Prostate gland (tissue), 2 donors: ENCODE data around the gene BCL6B. TPM values are rescaled to one million over a fixed set of nuclear protein-coding genes. Genes with fewer than 3 reads are reported as not detected.
A peak's percentile ranks its signal among the peaks of the same experiment; 100 is the strongest.

Experiments
- DNase-seq: peaks from one replicate; pipeline ENCODE4 v3.0.0-alpha.2; 2019; ENCODE audit warnings: low spot score
- H3K27ac ChIP-seq, 2 donors: fragments of 200-600 bp; sonication (generic); 2 replicates each; pipeline ENCODE4 v1.5.1; 2017 to 2019
- H3K27me3 ChIP-seq: fragments of 200-600 bp; sonication (generic); replicated peaks from 2 replicates; pipeline ENCODE4 v1.5.1; 2019; ENCODE audit not compliant: insufficient read depth
- H3K36me3 ChIP-seq, 2 donors: fragments of 200-600 bp; sonication (generic); 1 replicate in 1 of 2; 2 replicates in 1 of 2; pipeline versions ENCODE4 v1.5.1 to v1.8.1; 2017 to 2019
- H3K4me1 ChIP-seq: fragments of 200-600 bp; sonication (generic); replicated peaks from 2 replicates; pipeline ENCODE4 v1.5.1; 2019
- H3K4me3 ChIP-seq, 2 donors: fragments of 200-600 bp; sonication (generic); 2 replicates each; pipeline ENCODE4 v1.5.1; 2017 to 2019
- H3K9me3 ChIP-seq: fragments of 200-600 bp; sonication (generic); 2 replicates; pipeline ENCODE4 v1.5.1; 2017
- POLR2A ChIP-seq: fragments of 450-650 bp; IDR thresholded peaks from one replicate; pipeline ENCODE4 v1.6.1; 2016; ENCODE audit warnings: antibody characterized with exemption, mild to moderate bottlenecking
- POLR2AphosphoS5 ChIP-seq: sonication (generic); formaldehyde crosslinking; IDR thresholded peaks from one replicate; pipeline ENCODE4 v1.6.1; 2017; ENCODE audit warnings: antibody characterized with exemption
- WGBS: methylation state at CpG from one replicate; pipeline ENCODE4 v1.1.5; 2018; 5-methylcytosine and 5-hydroxymethylcytosine counted together
- intact Hi-C: fragments of 100-400 bp; cut with DNase I; formaldehyde crosslinking; loops from one replicate; pipeline ENCODE4 v1.14.2; 2022
- total RNA-seq, 2 donors: library from RNA; depleted of rRNA; stranded (reverse); fragments of >200 nt; gene quantifications; one replicate each; pipeline ENCODE4 v1.1.0, GENCODE V29; 2016
- TF ChIP-seq, protein P1 (sequence below), 4 experiments: fragments of 200-600 bp in 2 of 4; fragments of 450-650 bp in 2 of 4; sonication (generic) in 2 of 4; IDR thresholded peaks; 1 replicate in 3 of 4; 2 replicates in 1 of 4; pipeline ENCODE4 v1.5.1; 2016 to 2019; ENCODE audit warnings: antibody characterized with exemption in 4 of 4, mild to moderate bottlenecking in 2 of 4, moderate library complexity in 2 of 4

The BCL6B gene
- total RNA-seq, 2 donors from 2014 or later = 0.96 to 4.0 TPM

DNA sequence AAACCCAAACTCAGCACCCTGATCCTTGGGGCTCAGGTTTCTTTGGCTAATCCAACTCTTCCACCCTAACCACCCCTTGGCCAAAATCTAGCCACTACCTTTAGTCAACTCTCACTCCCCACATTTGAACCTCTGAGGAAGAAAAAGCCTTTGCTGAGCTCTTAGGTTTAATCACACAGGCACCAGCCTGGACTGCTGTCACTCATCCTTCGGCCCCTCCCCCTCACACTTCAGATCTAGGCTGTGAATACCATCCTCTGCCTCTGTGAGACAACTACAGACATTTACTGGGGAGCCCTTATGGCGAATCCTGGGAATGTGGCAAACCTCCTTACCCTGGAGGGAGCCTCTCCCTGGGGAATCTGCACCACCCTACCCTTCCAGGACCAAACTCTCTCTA, 15.7 kb upstream of the BCL6B start:
- TF ChIP-seq, protein P1, sequence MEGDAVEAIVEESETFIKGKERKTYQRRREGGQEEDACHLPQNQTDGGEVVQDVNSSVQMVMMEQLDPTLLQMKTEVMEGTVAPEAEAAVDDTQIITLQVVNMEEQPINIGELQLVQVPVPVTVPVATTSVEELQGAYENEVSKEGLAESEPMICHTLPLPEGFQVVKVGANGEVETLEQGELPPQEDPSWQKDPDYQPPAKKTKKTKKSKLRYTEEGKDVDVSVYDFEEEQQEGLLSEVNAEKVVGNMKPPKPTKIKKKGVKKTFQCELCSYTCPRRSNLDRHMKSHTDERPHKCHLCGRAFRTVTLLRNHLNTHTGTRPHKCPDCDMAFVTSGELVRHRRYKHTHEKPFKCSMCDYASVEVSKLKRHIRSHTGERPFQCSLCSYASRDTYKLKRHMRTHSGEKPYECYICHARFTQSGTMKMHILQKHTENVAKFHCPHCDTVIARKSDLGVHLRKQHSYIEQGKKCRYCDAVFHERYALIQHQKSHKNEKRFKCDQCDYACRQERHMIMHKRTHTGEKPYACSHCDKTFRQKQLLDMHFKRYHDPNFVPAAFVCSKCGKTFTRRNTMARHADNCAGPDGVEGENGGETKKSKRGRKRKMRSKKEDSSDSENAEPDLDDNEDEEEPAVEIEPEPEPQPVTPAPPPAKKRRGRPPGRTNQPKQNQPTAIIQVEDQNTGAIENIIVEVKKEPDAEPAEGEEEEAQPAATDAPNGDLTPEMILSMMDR (IDR thresholded peaks at IDR 0.05) = no peak
- TF ChIP-seq POLR2AphosphoS5 (no peak), POLR2A (no peak)
- WGBS = 91% methylated on average over 2 of the region's 2 CpGs
- H3K27me3 ChIP-seq = no peaks in the 10 kb centered on the region
- no peak overlapping the region for H3K4me3 ChIP-seq
- H3K4me1 ChIP-seq = peaks cover 3% of the 10 kb centered on the region
- no peaks in the 10 kb centered on the region for H3K36me3 ChIP-seq
- no peak for DNase-seq
- no peak overlapping the region for H3K27ac ChIP-seq
- no peaks in the 10 kb centered on the region for H3K9me3 ChIP-seq
- intact Hi-C loops = loop anchor here (5.0 kb wide), 1 partner anchor 95 kb away; no protein-coding TSS in a partner anchor

GRCh38 chr17:7010523-7010922, 12.3 kb upstream of the BCL6B start:
- no peak for DNase-seq
- no peaks in the 10 kb centered on the region for H3K36me3 ChIP-seq
- H3K4me3 ChIP-seq = no peak overlapping the region
- no peaks in the 10 kb centered on the region for H3K27me3 ChIP-seq
- TF ChIP-seq, protein P1 (IDR thresholded peaks at IDR 0.05) = no peak
- TF ChIP-seq POLR2A (no peak), POLR2AphosphoS5 (no peak)
- no peak overlapping the region for H3K27ac ChIP-seq
- peaks cover 17% of the 10 kb centered on the region for H3K4me1 ChIP-seq
- intact Hi-C loops = no loop called here
- no peaks in the 10 kb centered on the region for H3K9me3 ChIP-seq
- 95% methylated on average over 2 of the region's 2 CpGs for WGBS

DNA sequence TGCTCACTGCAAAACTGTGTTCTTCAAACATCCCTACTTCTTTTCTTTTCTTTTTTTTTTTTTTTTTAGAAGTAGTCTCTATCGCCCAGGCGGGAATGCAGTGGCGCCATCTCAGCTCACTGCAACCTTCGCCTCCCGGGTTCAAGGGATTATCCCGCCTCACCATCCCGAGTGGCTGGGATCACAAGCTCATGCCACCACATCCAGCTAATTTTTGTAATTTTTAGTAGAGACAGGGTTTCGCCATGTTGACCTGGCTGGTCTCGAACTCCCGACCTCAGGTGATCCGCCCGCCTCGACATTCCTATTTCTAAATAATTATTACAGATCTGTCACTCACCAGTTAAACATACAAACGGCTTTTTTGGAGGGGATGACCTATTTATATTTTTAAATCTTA, 11.4 kb upstream of the BCL6B start:
- Histone ChIP-seq H3K27ac (no peak overlapping the region), H3K4me3 (peak overlapping the region; percentile 94 to 98), H3K27me3 (no peaks in the 10 kb centered on the region), H3K36me3 (no peaks in the 10 kb centered on the region), H3K9me3 (no peaks in the 10 kb centered on the region), H3K4me1 (peaks cover 19% of the 10 kb centered on the region)
- intact Hi-C loops = no loop called here
- TF ChIP-seq POLR2AphosphoS5 (no peak), POLR2A (no peak)
- no peak for DNase-seq
- WGBS = 41% methylated on average over 14 of the region's 14 CpGs

- Histone ChIP-seq H3K9me3 (no peaks in the 10 kb centered on the region), H3K27ac (peak overlapping the region; percentile 96 to 97), H3K27me3 (no peaks in the 10 kb centered on the region), H3K36me3 (no peaks in the 10 kb centered on the region), H3K4me1 (peaks cover 19% of the 10 kb centered on the region), H3K4me3 (peak overlapping the region; percentile 94 to 98)
- intact Hi-C loops = no loop called here
- DNase-seq = no peak
- peak; percentile 10 for TF ChIP-seq POLR2A
- TF ChIP-seq, protein P1 (IDR thresholded peaks at IDR 0.05) = no peak
- WGBS = 1% methylated on average over 6 of the region's 6 CpGs
Measured at GRCh38 chr17:7011942-7012254, 11.0 kb upstream of the BCL6B start.

DNA sequence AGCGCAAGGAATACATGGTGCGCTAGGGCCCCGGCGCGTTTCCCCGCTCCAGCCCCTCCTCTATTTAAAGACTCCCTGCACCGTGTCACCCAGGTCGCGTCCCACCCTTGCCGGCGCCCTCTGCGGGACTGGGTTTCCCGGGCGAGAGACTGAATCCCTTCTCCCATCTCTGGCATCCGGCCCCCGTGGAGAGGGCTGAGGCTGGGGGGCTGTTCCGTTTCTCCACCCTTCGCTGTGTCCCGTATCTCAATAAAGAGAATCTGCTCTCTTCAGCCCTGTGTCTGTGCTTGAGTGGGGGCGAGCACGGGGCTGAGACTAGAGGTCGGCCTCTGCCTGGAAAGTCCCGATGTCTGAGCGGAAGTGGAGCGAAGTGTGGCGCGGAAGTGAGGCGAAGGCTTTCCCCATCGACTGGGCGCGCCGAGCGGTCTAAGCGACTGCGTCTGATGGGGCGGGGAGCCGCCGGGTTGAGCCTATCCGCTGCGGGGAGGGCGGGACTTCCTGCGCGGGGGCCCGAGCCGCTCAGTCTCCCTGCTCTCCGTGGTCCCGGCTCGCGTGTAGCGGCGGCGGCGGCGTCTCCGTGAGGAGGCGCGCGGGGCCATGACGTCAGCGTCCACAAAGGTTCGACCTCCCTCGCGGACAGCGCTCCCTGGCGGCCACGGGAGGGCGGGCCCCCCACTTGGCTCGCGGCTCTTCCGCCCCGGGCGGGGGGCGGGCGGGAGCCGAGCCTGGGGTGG, 8.4 kb upstream of the BCL6B start:
- H3K36me3 ChIP-seq = no peaks in the 10 kb centered on the region
- H3K4me3 ChIP-seq = peak overlapping the region; percentile 94 to 98
- H3K9me3 ChIP-seq = no peaks in the 10 kb centered on the region
- intact Hi-C loops = no loop called here
- no peaks in the 10 kb centered on the region for H3K27me3 ChIP-seq
- H3K4me1 ChIP-seq = peaks cover 19% of the 10 kb centered on the region
- H3K27ac ChIP-seq = peak overlapping the region; percentile 96 to 97
- peak; percentile 97 for DNase-seq
- 2% methylated on average over 61 of the region's 75 CpGs for WGBS
- TF ChIP-seq, protein P1 (IDR thresholded peaks at IDR 0.05) = peak; percentile 85 to 97 (median 90)
- TF ChIP-seq POLR2A (peak; percentile 91), POLR2AphosphoS5 (peak; percentile 95)
